Measurements from ENCODE around the gene LRRN4.

DNA sequence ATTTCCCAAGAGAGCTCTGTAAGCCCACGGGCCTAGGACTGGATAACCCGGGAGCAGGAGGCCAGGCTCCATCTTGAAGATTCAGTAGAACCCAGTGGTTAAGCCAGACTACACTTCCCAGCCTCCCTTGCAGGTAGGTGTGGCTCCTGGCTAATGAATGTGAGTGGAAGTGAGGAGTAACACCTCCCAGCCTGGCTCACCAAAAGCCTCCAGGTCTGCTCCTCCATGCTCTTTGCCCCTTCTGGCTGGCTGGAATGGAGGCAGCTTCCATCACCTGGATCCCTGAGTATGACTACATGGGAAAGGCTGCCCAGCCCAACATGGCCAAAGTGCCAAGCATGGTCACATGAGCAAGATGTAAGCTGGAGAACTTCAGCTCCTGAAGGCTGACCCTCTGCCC lies 9.7 kb downstream of the LRRN4 start:
- TF ChIP-seq, protein P1, sequence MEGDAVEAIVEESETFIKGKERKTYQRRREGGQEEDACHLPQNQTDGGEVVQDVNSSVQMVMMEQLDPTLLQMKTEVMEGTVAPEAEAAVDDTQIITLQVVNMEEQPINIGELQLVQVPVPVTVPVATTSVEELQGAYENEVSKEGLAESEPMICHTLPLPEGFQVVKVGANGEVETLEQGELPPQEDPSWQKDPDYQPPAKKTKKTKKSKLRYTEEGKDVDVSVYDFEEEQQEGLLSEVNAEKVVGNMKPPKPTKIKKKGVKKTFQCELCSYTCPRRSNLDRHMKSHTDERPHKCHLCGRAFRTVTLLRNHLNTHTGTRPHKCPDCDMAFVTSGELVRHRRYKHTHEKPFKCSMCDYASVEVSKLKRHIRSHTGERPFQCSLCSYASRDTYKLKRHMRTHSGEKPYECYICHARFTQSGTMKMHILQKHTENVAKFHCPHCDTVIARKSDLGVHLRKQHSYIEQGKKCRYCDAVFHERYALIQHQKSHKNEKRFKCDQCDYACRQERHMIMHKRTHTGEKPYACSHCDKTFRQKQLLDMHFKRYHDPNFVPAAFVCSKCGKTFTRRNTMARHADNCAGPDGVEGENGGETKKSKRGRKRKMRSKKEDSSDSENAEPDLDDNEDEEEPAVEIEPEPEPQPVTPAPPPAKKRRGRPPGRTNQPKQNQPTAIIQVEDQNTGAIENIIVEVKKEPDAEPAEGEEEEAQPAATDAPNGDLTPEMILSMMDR (IDR thresholded peaks at IDR 0.05; ENCODE audit: low read depth, low read length, poor library complexity, severe bottlenecking) = no peak
- TF ChIP-seq EZH2phosphoT487 (IDR thresholded peaks at IDR 0.05; ENCODE audit: borderline replicate concordance, low read length) = no peak

All from DOHH2 (cell line).